Transverse colon (tissue), 4 donors: Measurements from ENCODE around the gene VAC14. TPM values are rescaled to one million over a fixed set of nuclear protein-coding genes. Genes with fewer than 3 reads are reported as not detected.

Source experiments
- DNase-seq: peaks from one replicate; pipeline ENCODE4 v3.0.0-alpha.2; 2019
- H3K27ac ChIP-seq, 4 donors: fragments of 200-600 bp; sonication (generic); 2 replicates each; pipeline ENCODE4 v1.5.1; 2016 to 2018; ENCODE audit warnings: inconsistent platforms in 4 of 4
- H3K27me3 ChIP-seq: fragments of 200-600 bp; sonication (generic); 2 replicates; pipeline ENCODE4 v1.5.1; 2017; ENCODE audit warnings: inconsistent platforms
- H3K36me3 ChIP-seq, 4 donors: fragments of 200-600 bp; sonication (generic); 2 replicates each; pipeline ENCODE4 v1.5.1; 2017 to 2019; ENCODE audit warnings: inconsistent platforms in 4 of 4
- H3K4me1 ChIP-seq, 4 donors: fragments of 200-600 bp; sonication (generic); 2 replicates each; pipeline ENCODE4 v1.5.1; 2017 to 2020; ENCODE audit warnings: inconsistent platforms in 4 of 4
- H3K4me3 ChIP-seq, 4 donors: fragments of 200-600 bp; sonication (generic); 1 replicate in 1 of 4; 2 replicates in 3 of 4; pipeline versions ENCODE4 v1.5.1 to v1.6.1; 2017 to 2019; ENCODE audit warnings: inconsistent platforms in 4 of 4
- H3K9me3 ChIP-seq, 2 donors: fragments of 200-600 bp; sonication (generic); 2 replicates each; pipeline ENCODE4 v1.5.1; 2017 to 2019; ENCODE audit warnings: inconsistent platforms in 2 of 2
- CTCF ChIP-seq, 5 experiments: fragments of 200-600 bp in 3 of 5; fragments of 450-650 bp in 2 of 5; sonication (generic) in 3 of 5; IDR thresholded peaks; 1 replicate in 2 of 5; 2 replicates in 3 of 5; pipeline ENCODE4 v1.5.1; 2016 to 2017; ENCODE audit warnings: antibody characterized with exemption in 5 of 5, inconsistent platforms in 3 of 5, mild to moderate bottlenecking in 2 of 5, moderate library complexity in 1 of 5
- EP300 ChIP-seq: sonication (generic); formaldehyde crosslinking; IDR thresholded peaks from one replicate; pipeline ENCODE4 v1.6.1; 2017; ENCODE audit warnings: antibody characterized with exemption, low read depth
- POLR2A ChIP-seq: fragments of 450-650 bp; IDR thresholded peaks from one replicate; pipeline ENCODE4 v1.6.1; 2016; ENCODE audit warnings: antibody characterized with exemption, mild to moderate bottlenecking, moderate library complexity
- POLR2AphosphoS5 ChIP-seq, 3 donors: sonication (generic); formaldehyde crosslinking; IDR thresholded peaks; one replicate each; pipeline ENCODE4 v1.6.1; 2016; ENCODE audit warnings: antibody characterized with exemption in 3 of 3
- WGBS, 2 donors: methylation state at CpG; one replicate each; pipeline ENCODE4 v1.1.5; 2018; ENCODE audit warnings: low coverage in 1 of 2; 5-methylcytosine and 5-hydroxymethylcytosine counted together
- in situ Hi-C, 4 donors: fragments of 200-750 bp; cut with MboI; loops; one replicate each; pipeline versions ENCODE4 v1.15.0 to v1.15.1; 2017; ENCODE audit warnings: low sequenced_read_pairs in 3 of 4, low pct_ligation_motif_present in 1 of 4, low pct_unique_long_range_greater_than_20kb in 1 of 4
- intact Hi-C: fragments of 100-400 bp; cut with DNase I; formaldehyde crosslinking; loops from one replicate; pipeline ENCODE4 v1.15.1; 2023; ENCODE audit warnings: low total_unique reads
- total RNA-seq, 4 donors: library from RNA; depleted of rRNA; stranded (reverse); fragments of >200 nt; gene quantifications; one replicate each; pipeline ENCODE4 v1.1.0, GENCODE V29; 2016

VAC14 gene
- total RNA-seq, 4 donors from 2014 or later = 37.2 to 270 (median 64.3) TPM

GRCh38 chr16:70749681-70750601 is 51.0 kb downstream of the VAC14 start:
- in situ Hi-C loops = loop anchor here in 1 of 4 donors (25.0 kb wide), 1 partner anchor 213 kb away; no protein-coding TSS in a partner anchor
- WGBS, 2 donors = 74 to 100% methylated on average over 1 to 16 of the region's 16 CpGs

GRCh38 chr16:70749006-70749678 is 51.8 kb downstream of the VAC14 start:
- Histone ChIP-seq H3K4me3 (no peak overlapping the region), H3K36me3 (no peaks in the 10 kb centered on the region), H3K4me1 (peaks cover 39 to 75% (median 66%) of the 10 kb centered on the region in 4 donors), H3K9me3 (no peaks in the 10 kb centered on the region), H3K27me3 (no peaks in the 10 kb centered on the region), H3K27ac (peak overlapping the region; percentile 85 to 91 (median 86))
- 75 to 77% methylated on average over 5 to 9 of the region's 9 CpGs for WGBS, 2 donors
- DNase-seq = peak; percentile 76
- in situ Hi-C loops = no loop called here
- intact Hi-C loops = no loop called here
- TF ChIP-seq POLR2A (no peak), CTCF (IDR thresholded peaks at IDR 0.05) (no peak), POLR2AphosphoS5 (IDR thresholded peaks at IDR 0.05) (peak in 1 of 3 donors; percentile 19), EP300 (no peak)

More at GRCh38 chr16:70749681-70750601, 51.0 kb downstream of the VAC14 start:
- Histone ChIP-seq H3K4me3 (no peak overlapping the region), H3K27ac (peak overlapping the region; percentile 85 to 91 (median 86)), H3K36me3 (no peaks in the 10 kb centered on the region), H3K27me3 (no peaks in the 10 kb centered on the region), H3K9me3 (no peaks in the 10 kb centered on the region), H3K4me1 (peaks cover 39 to 75% (median 66%) of the 10 kb centered on the region in 4 donors)
- DNase-seq = no peak
- TF ChIP-seq POLR2AphosphoS5 (IDR thresholded peaks at IDR 0.05) (no peak), POLR2A (no peak), EP300 (no peak), CTCF (IDR thresholded peaks at IDR 0.05) (no peak)
- intact Hi-C loops = no loop called here

- in situ Hi-C loops = no loop called here
- Histone ChIP-seq H3K27ac (peak overlapping the region; percentile 85 to 94 (median 89)), H3K36me3 (no peaks in the 10 kb centered on the region), H3K27me3 (no peaks in the 10 kb centered on the region), H3K4me3 (no peak overlapping the region), H3K9me3 (no peaks in the 10 kb centered on the region), H3K4me1 (peaks cover 39 to 75% (median 66%) of the 10 kb centered on the region in 4 donors)
- no peak for DNase-seq
- intact Hi-C loops = no loop called here
- 86% methylated on average over 15 of the region's 15 CpGs; no CpG with 5 or more reads in 1 of the 2 donors for WGBS, 2 donors
- TF ChIP-seq POLR2AphosphoS5 (IDR thresholded peaks at IDR 0.05) (no peak), EP300 (no peak), CTCF (IDR thresholded peaks at IDR 0.05) (no peak), POLR2A (no peak)
Measured at GRCh38 chr16:70747703-70748631, 53.0 kb downstream of the VAC14 start.
